ENCODE measurements around the gene HHAT. TPM values are rescaled to one million over a fixed set of nuclear protein-coding genes. Genes with fewer than 3 reads are reported as not detected.

The HHAT gene
- polyA plus RNA-seq, result 1 to 10 TPM; 1.6 to 1.8 TPM

DNA sequence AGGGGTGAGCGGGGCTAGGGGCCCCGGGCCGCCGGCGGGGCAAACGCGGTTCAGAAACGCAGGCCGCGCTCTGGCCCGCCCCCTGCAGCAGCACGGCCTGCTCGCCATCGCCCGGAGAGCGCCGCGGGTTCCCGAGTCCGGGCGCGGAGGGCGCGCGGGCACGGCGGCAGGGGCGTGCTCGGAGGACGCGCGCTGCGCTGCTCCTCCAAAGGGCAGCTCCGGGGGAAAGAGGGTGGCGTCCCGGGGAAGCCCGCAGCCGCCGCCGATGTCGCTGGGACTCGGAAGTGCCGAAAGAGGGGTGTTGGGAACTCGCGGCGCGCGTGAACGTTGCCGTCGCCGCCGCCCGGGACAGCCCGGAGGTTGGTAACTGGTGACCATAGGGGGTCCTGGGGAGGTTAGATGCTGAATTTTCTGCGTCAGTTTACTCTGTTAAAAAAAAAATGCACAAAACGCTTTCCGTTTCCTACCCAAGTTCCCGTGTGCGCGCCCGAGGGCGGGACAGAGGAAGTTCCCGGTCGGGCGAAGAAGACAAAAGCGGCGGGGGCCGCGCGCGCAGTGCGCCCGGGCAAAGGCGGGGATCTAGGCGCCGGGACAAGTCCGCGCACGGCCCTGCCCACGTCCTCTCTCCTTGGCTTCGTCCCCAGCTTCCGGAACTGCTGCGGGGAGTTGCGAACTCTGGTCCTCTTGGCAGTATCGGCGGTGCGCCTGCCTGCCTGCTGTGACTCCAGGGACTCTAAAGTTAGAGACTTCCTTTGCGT, at the start of gene HHAT:
HHAT (plus strand) TSS at position 157 of the 758 bp plus-strand sequence. CDS start 20,074 bp downstream, outside the sequence.
- no peaks in the 10 kb centered on the region for H3K9me3 ChIP-seq (ENCODE audit: control insufficient read depth in 2 of 2, insufficient read depth in 1 of 2, low read depth in 1 of 2, low read length in 1 of 2)
- H3K4me3 ChIP-seq (ENCODE audit: low read depth in 1 of 2, low read length in 2 of 2), result peak within 1 kb of the TSS; percentile 68 to 80
- no peaks in the 10 kb centered on the region for H3K36me3 ChIP-seq (ENCODE audit: control insufficient read depth in 2 of 2, insufficient read depth in 2 of 2, low read length in 1 of 2)
- no peaks in the 10 kb centered on the region for H3K27me3 ChIP-seq (ENCODE audit: control insufficient read depth in 1 of 2, insufficient read depth in 2 of 2, low read length in 2 of 2)
- peaks cover 0 to 4% of the 10 kb centered on the region in 2 donors for H3K4me1 ChIP-seq (ENCODE audit: control insufficient read depth in 2 of 2, insufficient read depth in 2 of 2, low read length in 1 of 2)
- 0 to 1% methylated on average over 80 to 89 of the region's 89 CpGs for WGBS, 2 donors
- H3K27ac ChIP-seq (ENCODE audit: low read depth in 2 of 2, low read length in 1 of 2), result peak within 1 kb of the TSS; percentile 94 to 99

DNA sequence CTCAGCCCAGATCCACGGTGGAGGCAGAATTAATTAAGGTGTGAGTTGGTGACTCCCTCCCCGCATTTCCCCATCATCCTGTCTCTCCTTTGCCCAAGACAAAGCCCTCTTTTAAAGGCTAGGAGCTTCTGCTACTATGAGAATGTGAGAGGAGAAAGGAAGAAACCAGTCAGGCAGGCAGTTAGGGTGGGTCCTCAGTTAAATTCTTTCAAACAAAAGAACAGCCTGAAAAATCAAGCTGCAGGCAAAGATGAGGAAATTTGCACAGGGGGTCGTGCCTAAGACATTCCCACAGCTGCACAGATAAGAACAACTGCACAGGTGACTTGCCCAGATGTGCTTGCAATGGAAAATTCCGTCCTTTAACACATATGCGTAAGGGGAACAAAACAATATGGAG, 48.5 kb upstream of the HHAT start:
- no peak overlapping the region for H3K27ac ChIP-seq (ENCODE audit: low read depth in 2 of 2, low read length in 1 of 2)
- H3K36me3 ChIP-seq (ENCODE audit: control insufficient read depth in 2 of 2, insufficient read depth in 2 of 2, low read length in 1 of 2), result no peaks in the 10 kb centered on the region
- no peaks in the 10 kb centered on the region for H3K27me3 ChIP-seq (ENCODE audit: control insufficient read depth in 1 of 2, insufficient read depth in 2 of 2, low read length in 2 of 2)
- H3K4me1 ChIP-seq (ENCODE audit: control insufficient read depth in 2 of 2, insufficient read depth in 2 of 2, low read length in 1 of 2), result no peaks in the 10 kb centered on the region
- 77 to 81% methylated on average over 5 of the region's 5 CpGs for WGBS, 2 donors
- no peak overlapping the region for H3K4me3 ChIP-seq (ENCODE audit: low read depth in 1 of 2, low read length in 2 of 2)
- H3K9me3 ChIP-seq (ENCODE audit: control insufficient read depth in 2 of 2, insufficient read depth in 1 of 2, low read depth in 1 of 2, low read length in 1 of 2), result peaks cover 5 to 7% of the 10 kb centered on the region in 2 donors

GRCh38 chr1:210288116-210288515, 40.6 kb upstream of the HHAT start:
- Histone ChIP-seq H3K4me3 (ENCODE audit: low read depth in 1 of 2, low read length in 2 of 2) (no peak overlapping the region), H3K4me1 (ENCODE audit: control insufficient read depth in 2 of 2, insufficient read depth in 2 of 2, low read length in 1 of 2) (peaks cover 0 to 5% of the 10 kb centered on the region in 2 donors), H3K27me3 (ENCODE audit: control insufficient read depth in 1 of 2, insufficient read depth in 2 of 2, low read length in 2 of 2) (no peaks in the 10 kb centered on the region), H3K9me3 (ENCODE audit: control insufficient read depth in 2 of 2, insufficient read depth in 1 of 2, low read depth in 1 of 2, low read length in 1 of 2) (peaks cover 0 to 3% of the 10 kb centered on the region in 2 donors), H3K27ac (ENCODE audit: low read depth in 2 of 2, low read length in 1 of 2) (no peak overlapping the region), H3K36me3 (ENCODE audit: control insufficient read depth in 2 of 2, insufficient read depth in 2 of 2, low read length in 1 of 2) (no peaks in the 10 kb centered on the region)
- WGBS, 2 donors, result 54 to 63% methylated on average over 4 of the region's 4 CpGs

DNA sequence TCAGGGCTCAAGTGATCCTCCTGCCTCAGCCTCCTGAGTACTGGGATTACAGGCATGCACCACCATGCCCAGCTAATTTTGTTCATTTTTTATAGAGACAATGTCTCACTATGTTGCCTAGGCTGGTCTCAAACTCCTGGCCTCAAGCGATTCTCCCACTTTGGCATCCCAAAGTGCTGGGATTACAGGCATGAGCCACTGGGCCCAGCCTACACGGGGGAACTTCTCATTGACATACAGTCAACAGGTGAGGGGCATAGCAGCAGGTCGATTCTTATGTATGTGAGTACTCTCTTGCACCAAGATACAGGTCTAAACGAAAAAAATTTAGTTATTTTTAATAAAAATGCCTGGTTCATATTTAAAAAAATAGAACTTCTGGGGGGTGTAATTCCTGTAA, 39.5 kb upstream of the HHAT start:
- Histone ChIP-seq H3K36me3 (ENCODE audit: control insufficient read depth in 2 of 2, insufficient read depth in 2 of 2, low read length in 1 of 2) (no peaks in the 10 kb centered on the region), H3K9me3 (ENCODE audit: control insufficient read depth in 2 of 2, insufficient read depth in 1 of 2, low read depth in 1 of 2, low read length in 1 of 2) (peaks cover 0 to 3% of the 10 kb centered on the region in 2 donors), H3K4me1 (ENCODE audit: control insufficient read depth in 2 of 2, insufficient read depth in 2 of 2, low read length in 1 of 2) (peaks cover 2 to 5% of the 10 kb centered on the region in 2 donors), H3K27ac (ENCODE audit: low read depth in 2 of 2, low read length in 1 of 2) (no peak overlapping the region), H3K27me3 (ENCODE audit: control insufficient read depth in 1 of 2, insufficient read depth in 2 of 2, low read length in 2 of 2) (no peaks in the 10 kb centered on the region), H3K4me3 (ENCODE audit: low read depth in 1 of 2, low read length in 2 of 2) (no peak overlapping the region)
- 79 to 90% methylated on average over 4 of the region's 4 CpGs for WGBS, 2 donors

- H3K4me1 ChIP-seq (ENCODE audit: control insufficient read depth in 2 of 2, insufficient read depth in 2 of 2, low read length in 1 of 2), result peaks cover 5 to 7% of the 10 kb centered on the region in 2 donors
- WGBS, 2 donors, result 65 to 69% methylated on average over 8 of the region's 8 CpGs
- H3K27me3 ChIP-seq (ENCODE audit: control insufficient read depth in 1 of 2, insufficient read depth in 2 of 2, low read length in 2 of 2), result no peaks in the 10 kb centered on the region
- H3K36me3 ChIP-seq (ENCODE audit: control insufficient read depth in 2 of 2, insufficient read depth in 2 of 2, low read length in 1 of 2), result no peaks in the 10 kb centered on the region
- no peak overlapping the region for H3K27ac ChIP-seq (ENCODE audit: low read depth in 2 of 2, low read length in 1 of 2)
- H3K9me3 ChIP-seq (ENCODE audit: control insufficient read depth in 2 of 2, insufficient read depth in 1 of 2, low read depth in 1 of 2, low read length in 1 of 2), result no peaks in the 10 kb centered on the region
- no peak overlapping the region for H3K4me3 ChIP-seq (ENCODE audit: low read depth in 1 of 2, low read length in 2 of 2)
Observed at GRCh38 chr1:210291081-210291764, 37.5 kb upstream of the HHAT start.

DNA sequence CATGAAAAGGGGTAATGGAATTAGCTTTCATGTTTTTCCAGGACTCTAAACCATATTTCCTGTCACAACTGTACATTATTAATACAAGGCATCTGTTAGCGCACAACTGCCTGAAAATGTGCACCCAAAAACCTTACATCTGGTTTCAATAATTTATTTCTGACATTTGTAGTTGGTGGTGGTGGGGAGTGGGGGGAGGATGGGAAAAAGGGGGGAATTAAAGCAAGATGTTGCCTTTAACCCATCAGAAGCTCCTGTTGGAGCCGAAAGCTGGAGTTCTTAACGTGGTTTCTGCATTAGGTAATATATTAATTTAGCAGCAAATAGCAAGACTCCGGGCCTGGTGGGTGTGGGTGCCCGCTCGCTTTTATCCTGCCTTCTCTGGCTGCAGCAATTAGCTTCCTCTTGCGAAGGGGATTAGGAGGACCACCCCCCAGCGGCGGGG, 36.9 kb upstream of the HHAT start:
- H3K27me3 ChIP-seq (ENCODE audit: control insufficient read depth in 1 of 2, insufficient read depth in 2 of 2, low read length in 2 of 2), result no peaks in the 10 kb centered on the region
- 27 to 33% methylated on average over 9 of the region's 9 CpGs for WGBS, 2 donors
- H3K9me3 ChIP-seq (ENCODE audit: control insufficient read depth in 2 of 2, insufficient read depth in 1 of 2, low read depth in 1 of 2, low read length in 1 of 2), result no peaks in the 10 kb centered on the region
- H3K36me3 ChIP-seq (ENCODE audit: control insufficient read depth in 2 of 2, insufficient read depth in 2 of 2, low read length in 1 of 2), result no peaks in the 10 kb centered on the region
- H3K4me1 ChIP-seq (ENCODE audit: control insufficient read depth in 2 of 2, insufficient read depth in 2 of 2, low read length in 1 of 2), result peaks cover 5 to 10% of the 10 kb centered on the region in 2 donors
- H3K4me3 ChIP-seq (ENCODE audit: low read depth in 1 of 2, low read length in 2 of 2), result peak overlapping the region in 1 of 2 donors; percentile 27
- peak overlapping the region in 1 of 2 donors; percentile 17 for H3K27ac ChIP-seq (ENCODE audit: low read depth in 2 of 2, low read length in 1 of 2)

- Histone ChIP-seq H3K27me3 (ENCODE audit: control insufficient read depth in 1 of 2, insufficient read depth in 2 of 2, low read length in 2 of 2) (no peaks in the 10 kb centered on the region), H3K27ac (ENCODE audit: low read depth in 2 of 2, low read length in 1 of 2) (peak overlapping the region; percentile 17 to 54), H3K36me3 (ENCODE audit: control insufficient read depth in 2 of 2, insufficient read depth in 2 of 2, low read length in 1 of 2) (no peaks in the 10 kb centered on the region), H3K4me3 (ENCODE audit: low read depth in 1 of 2, low read length in 2 of 2) (peak overlapping the region; percentile 27 to 44), H3K9me3 (ENCODE audit: control insufficient read depth in 2 of 2, insufficient read depth in 1 of 2, low read depth in 1 of 2, low read length in 1 of 2) (no peaks in the 10 kb centered on the region), H3K4me1 (ENCODE audit: control insufficient read depth in 2 of 2, insufficient read depth in 2 of 2, low read length in 1 of 2) (peaks cover 5 to 11% of the 10 kb centered on the region in 2 donors)
- WGBS, 2 donors, result 1 to 3% methylated on average over 56 of the region's 56 CpGs
Observed at GRCh38 chr1:210292231-210292871, 36.4 kb upstream of the HHAT start.

DNA sequence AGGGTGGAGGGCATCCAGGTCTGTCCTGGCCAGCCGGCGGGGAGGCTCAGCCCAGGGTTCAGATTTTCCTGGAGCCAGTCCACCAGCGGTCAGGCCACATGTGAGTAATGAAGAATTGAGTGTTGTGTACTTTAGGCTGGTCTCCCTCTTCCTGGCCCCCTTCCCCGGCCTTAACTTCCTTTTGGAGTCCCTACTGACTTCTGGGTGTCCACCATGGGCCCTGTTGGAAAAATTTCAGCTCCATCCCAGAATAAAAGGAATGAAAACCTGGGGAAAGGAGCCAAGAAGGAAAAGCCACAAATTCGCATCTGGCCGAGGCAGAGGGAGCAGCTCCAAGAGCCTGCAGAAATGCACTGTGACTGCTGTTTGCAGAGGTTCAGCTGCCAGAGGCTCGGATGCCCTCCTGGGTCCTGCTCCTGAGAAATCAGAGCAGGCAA, 35.5 kb upstream of the HHAT start:
- WGBS, 2 donors, result 21 to 39% methylated on average over 7 of the region's 7 CpGs
- Histone ChIP-seq H3K4me1 (ENCODE audit: control insufficient read depth in 2 of 2, insufficient read depth in 2 of 2, low read length in 1 of 2) (peaks cover 5 to 11% of the 10 kb centered on the region in 2 donors), H3K36me3 (ENCODE audit: control insufficient read depth in 2 of 2, insufficient read depth in 2 of 2, low read length in 1 of 2) (no peaks in the 10 kb centered on the region), H3K27me3 (ENCODE audit: control insufficient read depth in 1 of 2, insufficient read depth in 2 of 2, low read length in 2 of 2) (no peaks in the 10 kb centered on the region), H3K9me3 (ENCODE audit: control insufficient read depth in 2 of 2, insufficient read depth in 1 of 2, low read depth in 1 of 2, low read length in 1 of 2) (no peaks in the 10 kb centered on the region), H3K27ac (ENCODE audit: low read depth in 2 of 2, low read length in 1 of 2) (peak overlapping the region; percentile 16 to 43), H3K4me3 (ENCODE audit: low read depth in 1 of 2, low read length in 2 of 2) (peak overlapping the region in 1 of 2 donors; percentile 27)

DNA sequence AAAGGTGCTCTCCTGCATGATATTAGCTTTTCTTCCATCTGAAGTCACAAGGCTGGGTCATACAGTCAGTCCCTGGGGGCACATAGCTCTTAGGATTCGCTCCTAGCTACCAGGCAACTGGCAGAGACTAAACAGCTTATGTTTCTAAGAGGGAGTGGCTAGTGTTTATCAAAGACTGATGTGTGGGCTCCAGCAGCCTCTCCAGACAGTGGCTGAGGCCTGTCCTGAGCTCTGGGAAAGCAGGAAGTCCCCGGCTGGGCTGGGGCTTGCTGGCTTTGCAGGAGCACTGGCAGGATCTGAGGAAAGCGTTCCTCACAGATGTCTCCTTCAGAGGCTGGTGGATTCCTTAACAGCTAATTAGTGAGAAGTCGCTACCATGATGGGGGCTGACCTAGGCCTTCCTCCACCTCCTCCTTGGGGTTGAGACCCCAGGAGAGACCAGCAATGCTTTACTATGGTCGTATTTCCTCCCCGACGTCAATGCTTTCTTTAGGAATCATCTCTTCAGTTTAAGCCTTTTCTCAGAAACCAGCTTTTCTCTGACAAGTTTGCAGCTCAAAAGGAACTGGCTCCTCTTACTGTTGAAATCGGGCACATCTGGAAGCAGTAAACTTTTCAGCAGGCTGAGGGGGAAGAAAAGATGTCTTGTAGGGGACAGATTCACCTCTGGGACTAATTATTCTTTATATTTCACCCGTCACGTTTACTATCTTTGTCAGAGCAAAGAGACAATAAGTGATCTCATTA, 33.5 kb upstream of the HHAT start:
- H3K4me1 ChIP-seq (ENCODE audit: control insufficient read depth in 2 of 2, insufficient read depth in 2 of 2, low read length in 1 of 2), result peaks cover 5 to 13% of the 10 kb centered on the region in 2 donors
- H3K4me3 ChIP-seq (ENCODE audit: low read depth in 1 of 2, low read length in 2 of 2), result no peak overlapping the region
- H3K27ac ChIP-seq (ENCODE audit: low read depth in 2 of 2, low read length in 1 of 2), result no peak overlapping the region
- no peaks in the 10 kb centered on the region for H3K27me3 ChIP-seq (ENCODE audit: control insufficient read depth in 1 of 2, insufficient read depth in 2 of 2, low read length in 2 of 2)
- H3K36me3 ChIP-seq (ENCODE audit: control insufficient read depth in 2 of 2, insufficient read depth in 2 of 2, low read length in 1 of 2), result no peaks in the 10 kb centered on the region
- no peaks in the 10 kb centered on the region for H3K9me3 ChIP-seq (ENCODE audit: control insufficient read depth in 2 of 2, insufficient read depth in 1 of 2, low read depth in 1 of 2, low read length in 1 of 2)
- WGBS, 2 donors, result 37 to 48% methylated on average over 10 of the region's 10 CpGs
